Erythroblast (primary cell): ENCODE data around the gene RTL10.

ENCODE experiments used
- GATA1 ChIP-seq: IDR thresholded peaks from 2 replicates; pipeline ENCODE4 v1.6.1; 2011; ENCODE audit warnings: low read depth, mild to moderate bottlenecking, control low read depth, low read length, moderate library complexity
- POLR2A ChIP-seq: IDR thresholded peaks from 2 replicates; pipeline ENCODE4 v1.6.1; 2011; ENCODE audit warnings: mild to moderate bottlenecking, low read length

DNA sequence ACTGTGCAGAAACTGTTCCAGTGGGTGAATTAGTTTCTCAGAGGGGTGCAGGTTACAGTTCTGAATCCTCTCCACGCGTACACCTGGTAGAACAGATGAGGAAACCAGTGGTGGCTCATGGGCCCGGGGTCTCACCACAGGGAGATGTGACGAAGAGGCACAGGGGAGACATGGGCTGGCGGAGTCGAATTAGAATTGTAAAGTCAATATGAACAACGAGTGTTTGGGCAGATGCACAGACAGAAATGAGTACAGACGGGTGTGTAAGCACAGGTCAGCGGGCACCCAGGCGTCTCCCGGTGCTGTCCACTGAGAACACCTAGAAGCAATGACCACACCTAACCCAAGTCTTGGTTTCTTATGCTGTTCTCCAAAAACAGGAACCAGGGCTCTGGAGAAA lies 41.8 kb downstream of the RTL10 start:
- TF ChIP-seq POLR2A = no peak
- no peak for TF ChIP-seq GATA1
